ENCODE results near the gene MPC1L.

The MPC1L gene

GRCh38 chrX:40632199-40632598 lies 9.0 kb downstream of the MPC1L start:
- no peak for DNase-seq

- no peak for DNase-seq
Observed at GRCh38 chrX:40637687-40638086, 14.5 kb downstream of the MPC1L start.

- DNase-seq, result no peak
Observed at GRCh38 chrX:40644176-40644575, 20.9 kb downstream of the MPC1L start.

GRCh38 chrX:40644821-40645358 lies 21.7 kb downstream of the MPC1L start:
- peak; percentile 6 to 8 for DNase-seq

GRCh38 chrX:40646489-40647306 lies 23.5 kb downstream of the MPC1L start:
- peak in 1 of 2 donors; percentile 10 for DNase-seq

- peak; percentile 89 to 97 for DNase-seq
Observed at GRCh38 chrX:40647307-40648197, 24.3 kb downstream of the MPC1L start, which contains the start of gene CXorf38. TSS of gene CXorf38 (minus strand) at chrX:40647561. CDS start at chrX:40647520, 41 bp downstream.

GRCh38 chrX:40651620-40652223 lies 28.5 kb downstream of the MPC1L start:
- peak; percentile 60 to 73 for DNase-seq

- DNase-seq, result no peak
Observed at GRCh38 chrX:40652664-40653063, 29.4 kb downstream of the MPC1L start.

- DNase-seq, result no peak
Observed at GRCh38 chrX:40653535-40653934, 30.3 kb downstream of the MPC1L start.

- no peak for DNase-seq
Observed at GRCh38 chrX:40660381-40660780, 37.2 kb downstream of the MPC1L start.

GRCh38 chrX:40661489-40661888 lies 38.3 kb downstream of the MPC1L start:
- no peak for DNase-seq

- DNase-seq, result no peak
Observed at GRCh38 chrX:40663078-40663740, 40.0 kb downstream of the MPC1L start.

GRCh38 chrX:40663880-40664630 lies 40.8 kb downstream of the MPC1L start:
- no peak for DNase-seq

GRCh38 chrX:40671126-40671525 lies 47.9 kb downstream of the MPC1L start:
- DNase-seq, result no peak

Data from stimulated activated CD4-positive, alpha-beta T cell treated with anti-CD3 and anti-CD28 coated beads, Interleukin-2, amount 100 ng/mL, for 48 hours (primary cell).